ENCODE results near the gene TAAR2.
"Not testable (repeated sequence)": the region's sequence is repeated elsewhere in the genome, so short reads cannot be mapped to it uniquely, and the experiment has no call there.

The TAAR2 gene

DNA sequence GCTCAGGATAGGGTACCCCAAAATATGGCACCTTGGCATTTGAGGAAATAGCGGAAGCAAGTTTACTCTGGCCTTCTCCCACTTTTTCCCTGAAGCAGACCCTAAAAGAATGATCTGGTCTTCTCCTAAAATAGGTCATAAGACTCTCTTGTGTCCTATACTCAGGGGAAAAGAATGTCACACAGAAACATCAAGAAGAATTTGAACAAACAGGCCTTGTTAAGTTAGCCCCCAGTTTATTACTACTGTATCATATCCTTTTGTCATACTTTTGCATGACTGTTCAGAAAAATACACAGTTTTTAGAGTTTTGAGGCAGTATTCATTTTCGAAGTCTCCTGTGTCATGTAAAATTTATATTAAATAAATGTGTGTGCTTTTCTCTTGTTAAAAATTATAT is 12.5 kb downstream of the TAAR2 start:
- H3K4me3 ChIP-seq (ENCODE audit: low read depth, low read length), result no peak overlapping the region
- TF ChIP-seq POLR2A (IDR thresholded peaks at IDR 0.05; ENCODE audit: extremely low read depth, insufficient read length), result no peak
- TF ChIP-seq MAX (IDR thresholded peaks at IDR 0.05; ENCODE audit: low read depth, low read length), result no peak
- no peak for TF ChIP-seq MYC (IDR thresholded peaks at IDR 0.05; ENCODE audit: low read depth, low read length)
- TF ChIP-seq, protein P1, sequence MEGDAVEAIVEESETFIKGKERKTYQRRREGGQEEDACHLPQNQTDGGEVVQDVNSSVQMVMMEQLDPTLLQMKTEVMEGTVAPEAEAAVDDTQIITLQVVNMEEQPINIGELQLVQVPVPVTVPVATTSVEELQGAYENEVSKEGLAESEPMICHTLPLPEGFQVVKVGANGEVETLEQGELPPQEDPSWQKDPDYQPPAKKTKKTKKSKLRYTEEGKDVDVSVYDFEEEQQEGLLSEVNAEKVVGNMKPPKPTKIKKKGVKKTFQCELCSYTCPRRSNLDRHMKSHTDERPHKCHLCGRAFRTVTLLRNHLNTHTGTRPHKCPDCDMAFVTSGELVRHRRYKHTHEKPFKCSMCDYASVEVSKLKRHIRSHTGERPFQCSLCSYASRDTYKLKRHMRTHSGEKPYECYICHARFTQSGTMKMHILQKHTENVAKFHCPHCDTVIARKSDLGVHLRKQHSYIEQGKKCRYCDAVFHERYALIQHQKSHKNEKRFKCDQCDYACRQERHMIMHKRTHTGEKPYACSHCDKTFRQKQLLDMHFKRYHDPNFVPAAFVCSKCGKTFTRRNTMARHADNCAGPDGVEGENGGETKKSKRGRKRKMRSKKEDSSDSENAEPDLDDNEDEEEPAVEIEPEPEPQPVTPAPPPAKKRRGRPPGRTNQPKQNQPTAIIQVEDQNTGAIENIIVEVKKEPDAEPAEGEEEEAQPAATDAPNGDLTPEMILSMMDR (IDR thresholded peaks at IDR 0.05; ENCODE audit: low read depth, low read length), result no peak
- DNase-seq (ENCODE audit: low read depth), result no peak

GRCh38 chr6:132607544-132608233 is 16.4 kb downstream of the TAAR2 start:
- no peak for TF ChIP-seq MAX (IDR thresholded peaks at IDR 0.05; ENCODE audit: low read depth, low read length)
- TF ChIP-seq MYC (IDR thresholded peaks at IDR 0.05; ENCODE audit: low read depth, low read length), result no peak
- TF ChIP-seq, protein P1 (IDR thresholded peaks at IDR 0.05; ENCODE audit: low read depth, low read length), result no peak
- TF ChIP-seq POLR2A (IDR thresholded peaks at IDR 0.05; ENCODE audit: extremely low read depth, insufficient read length), result no peak
- no peak for DNase-seq (ENCODE audit: low read depth)
- H3K4me3 ChIP-seq (ENCODE audit: low read depth, low read length), result no peak overlapping the region

GRCh38 chr6:132604635-132605152 is 19.4 kb downstream of the TAAR2 start:
- TF ChIP-seq MYC (IDR thresholded peaks at IDR 0.05; ENCODE audit: low read depth, low read length) (no peak), POLR2A (IDR thresholded peaks at IDR 0.05; ENCODE audit: extremely low read depth, insufficient read length) (no peak), MAX (IDR thresholded peaks at IDR 0.05; ENCODE audit: low read depth, low read length) (no peak)
- TF ChIP-seq, protein P1 (IDR thresholded peaks at IDR 0.05; ENCODE audit: low read depth, low read length), result no peak
- H3K4me3 ChIP-seq (ENCODE audit: low read depth, low read length), result no peak overlapping the region

DNA sequence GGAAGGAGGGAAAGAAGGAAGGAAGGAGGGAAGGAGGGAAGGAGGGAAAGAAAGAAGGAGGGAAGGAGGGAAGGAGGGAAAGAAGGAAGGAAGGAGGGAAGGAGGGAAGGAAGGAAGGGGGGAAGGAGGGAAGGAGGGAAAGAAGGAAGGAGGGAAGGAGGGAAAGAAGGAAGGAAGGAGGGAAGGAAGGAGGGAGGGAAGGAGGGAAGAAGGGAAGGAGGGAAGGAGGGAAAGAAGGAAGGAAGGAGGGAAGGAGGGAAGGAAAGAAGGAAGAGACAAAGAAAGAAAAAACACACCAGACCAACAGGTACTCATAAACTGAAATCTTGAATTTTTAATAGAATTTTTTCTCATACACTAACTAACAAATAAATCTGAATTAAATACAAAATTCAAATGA is 23.2 kb downstream of the TAAR2 start:
- DNase-seq (ENCODE audit: low read depth); H3K4me3 ChIP-seq (ENCODE audit: low read depth, low read length): not testable (repeated sequence)

More at GRCh38 chr6:132604635-132605152, 19.4 kb downstream of the TAAR2 start:
- DNase-seq (ENCODE audit: low read depth), result no peak

DNA sequence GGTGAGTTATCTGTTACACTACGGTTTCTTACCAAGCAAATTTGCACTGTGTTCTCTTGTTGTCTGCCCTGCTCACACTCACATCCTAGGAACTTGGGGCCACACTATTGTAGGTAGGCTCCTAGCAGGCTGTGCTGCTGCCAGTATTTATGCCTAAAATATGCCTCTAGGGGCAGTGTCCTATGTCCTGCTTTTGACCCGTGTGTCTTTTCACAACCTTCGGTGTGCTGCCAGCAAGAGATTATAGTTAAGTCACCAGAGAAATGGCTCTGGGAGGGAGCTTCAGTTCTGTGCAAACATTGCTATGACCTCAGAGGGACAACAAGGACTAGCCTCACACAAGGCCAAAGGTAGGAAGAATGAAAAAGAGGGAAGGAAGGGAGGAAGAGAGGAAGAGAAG is 25.6 kb downstream of the TAAR2 start:
- TF ChIP-seq, protein P1 (IDR thresholded peaks at IDR 0.05; ENCODE audit: low read depth, low read length), result peak; percentile 44
- no peak for TF ChIP-seq MAX (IDR thresholded peaks at IDR 0.05; ENCODE audit: low read depth, low read length)
- peak; percentile 27 for DNase-seq (ENCODE audit: low read depth)
- no peak overlapping the region for H3K4me3 ChIP-seq (ENCODE audit: low read depth, low read length)

DNA sequence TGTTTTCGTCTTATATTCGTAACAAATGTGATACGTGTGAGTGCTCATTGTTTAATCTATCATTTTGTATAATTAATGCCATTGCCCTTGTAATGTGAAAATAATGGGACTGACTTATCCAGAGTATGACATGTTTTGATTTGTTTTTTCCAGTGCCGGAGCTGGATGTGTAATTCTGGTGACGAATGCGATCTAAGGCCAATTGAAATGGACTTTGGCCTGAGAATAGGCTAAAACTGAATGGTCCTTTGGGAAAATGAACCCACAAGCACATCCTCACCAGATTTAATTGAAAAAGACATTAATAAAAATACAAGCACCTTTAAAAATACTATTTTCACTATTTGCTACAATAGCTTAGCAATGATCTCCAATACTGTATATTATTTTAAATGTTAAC is 27.9 kb downstream of the TAAR2 start:
- no peak overlapping the region for H3K4me3 ChIP-seq (ENCODE audit: low read depth, low read length)
- TF ChIP-seq POLR2A (IDR thresholded peaks at IDR 0.05; ENCODE audit: extremely low read depth, insufficient read length) (no peak), MAX (IDR thresholded peaks at IDR 0.05; ENCODE audit: low read depth, low read length) (no peak), MYC (IDR thresholded peaks at IDR 0.05; ENCODE audit: low read depth, low read length) (no peak)
- TF ChIP-seq, protein P1 (IDR thresholded peaks at IDR 0.05; ENCODE audit: low read depth, low read length), result no peak
- DNase-seq (ENCODE audit: low read depth), result no peak
